GM18517 (cell line): Measurements from ENCODE around the gene AMMECR1L.

Experiments
- ATAC-seq: cut with Tn5 transposase; IDR thresholded peaks from one replicate; pipeline ENCODE4 v1.9.1; 2021; ENCODE audit warnings: mild to moderate bottlenecking, moderate library complexity; ENCODE audit not compliant: unreplicated experiment

The AMMECR1L gene

DNA sequence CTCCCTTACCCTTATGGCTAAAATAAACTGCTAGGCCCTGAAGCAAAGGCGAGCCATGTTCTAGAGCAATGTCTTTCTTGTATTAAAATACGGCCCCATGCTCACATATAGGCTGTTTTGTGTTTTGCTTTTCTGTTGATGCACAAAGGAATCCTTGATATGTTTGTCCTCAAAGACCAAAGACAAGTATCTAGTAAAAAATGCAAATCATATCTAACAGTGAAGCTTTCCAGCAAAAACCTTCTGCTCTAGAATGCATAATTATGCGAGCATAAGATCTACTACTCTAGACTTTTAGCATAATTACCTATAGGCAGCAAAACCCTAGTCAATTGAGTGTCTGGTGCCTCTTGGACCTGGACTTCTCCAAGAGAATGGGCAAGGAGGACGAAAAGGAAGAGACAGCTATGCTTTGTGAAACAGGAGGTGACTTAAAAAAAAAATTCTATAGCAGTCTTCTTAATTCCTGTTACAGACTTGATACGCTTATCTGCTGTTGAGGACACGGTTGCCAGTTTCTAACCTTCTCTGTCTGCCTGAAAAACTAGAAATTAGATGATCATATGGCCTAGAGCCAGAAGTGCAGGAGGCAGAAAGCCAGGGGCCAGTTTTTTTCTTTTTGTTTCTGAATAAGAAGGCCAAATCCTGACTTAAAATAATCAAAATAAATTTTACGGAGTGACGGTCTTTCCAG, 1.5 kb upstream of the AMMECR1L start:
- no peak for ATAC-seq

GRCh38 chr2:127886593-127886935, 808 bp upstream of the AMMECR1L start:
- peak; percentile 36 for ATAC-seq

GRCh38 chr2:127884861-127885740, 655 bp downstream of the AMMECR1L start:
- peak; percentile 5 for ATAC-seq

- no peak for ATAC-seq
Observed at GRCh38 chr2:127884436-127884835, 1.3 kb downstream of the AMMECR1L start.

- no peak for ATAC-seq
Observed at GRCh38 chr2:127879899-127880298, 5.9 kb downstream of the AMMECR1L start.

DNA sequence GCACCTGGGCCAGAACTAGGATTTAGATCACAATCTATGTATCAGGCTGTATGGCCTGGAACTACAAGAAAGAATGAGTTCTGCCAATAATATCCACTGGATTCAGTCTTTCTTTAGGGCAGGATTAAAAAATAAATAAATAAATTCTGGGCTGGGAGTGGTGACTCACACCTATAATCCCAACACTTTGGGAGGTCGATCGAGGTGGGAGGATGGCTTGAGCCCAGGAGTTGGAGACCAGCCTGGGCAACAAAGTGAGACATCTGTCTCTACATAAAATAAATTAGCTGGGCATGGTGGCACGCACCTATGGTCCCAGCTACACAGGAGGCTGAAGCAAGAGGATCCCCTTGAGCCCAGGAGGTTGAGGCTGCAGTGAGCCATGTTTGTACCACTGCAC, 8.1 kb downstream of the AMMECR1L start:
- ATAC-seq, result no peak

DNA sequence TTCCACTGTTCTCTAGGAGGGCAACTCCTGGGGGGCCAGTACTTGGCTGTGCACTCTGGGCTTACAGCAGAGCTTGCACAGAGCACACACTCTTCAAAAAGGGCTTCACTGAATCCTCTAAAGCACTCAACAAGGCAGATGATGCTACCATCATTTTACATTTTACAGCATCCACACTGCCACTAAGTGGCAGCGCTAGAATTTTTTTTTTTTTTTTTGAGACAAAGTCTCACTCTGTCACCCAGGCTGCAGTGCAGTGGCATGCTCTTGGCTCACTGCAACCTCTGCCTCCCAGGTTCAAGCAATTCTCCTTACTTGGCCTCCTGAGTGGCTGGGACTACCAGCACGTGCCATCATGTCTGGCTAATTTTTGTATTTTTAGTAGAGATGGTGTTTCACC, 8.6 kb downstream of the AMMECR1L start:
- no peak for ATAC-seq

DNA sequence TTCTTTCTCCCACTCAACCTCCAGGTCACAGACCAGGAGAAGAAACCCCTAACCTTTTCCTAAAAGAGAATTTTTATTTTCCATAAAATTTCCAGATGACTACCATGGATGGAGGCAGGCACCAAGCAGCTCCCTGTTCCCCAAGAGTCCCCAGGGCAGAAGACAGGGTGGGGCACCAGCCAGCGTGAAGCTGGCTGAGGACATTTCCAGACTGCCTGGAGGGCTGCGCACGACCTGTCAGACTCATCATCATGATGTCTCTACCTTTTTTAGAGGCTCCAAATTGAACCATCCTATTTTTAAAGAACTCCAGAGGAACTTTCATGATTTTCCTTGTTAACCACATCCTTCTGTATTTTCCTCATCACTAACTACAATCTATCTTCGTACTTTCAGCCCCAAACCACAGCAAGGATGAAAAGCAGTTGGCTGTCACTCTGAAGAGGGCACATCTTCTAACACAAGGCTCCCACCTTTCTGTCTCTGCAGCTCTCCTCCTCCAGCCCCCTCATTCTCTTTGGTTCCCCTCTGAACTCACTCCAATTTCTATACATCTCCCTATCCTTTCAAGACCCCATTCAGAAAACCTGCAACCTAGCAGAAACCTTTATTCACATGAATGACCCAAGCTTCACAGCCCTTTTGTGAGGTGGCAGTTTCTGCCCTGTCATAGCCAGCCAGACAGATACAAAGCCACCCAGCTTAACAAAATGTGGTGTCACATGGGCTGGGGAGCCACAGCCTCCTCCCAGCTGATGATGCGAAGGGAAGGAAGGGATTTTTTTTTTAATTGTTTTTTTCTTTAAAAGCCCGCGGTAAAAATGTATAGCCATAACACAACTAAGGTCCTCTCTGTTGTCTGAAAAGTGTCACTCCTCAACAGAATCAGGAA, 11.1 kb downstream of the AMMECR1L start:
- ATAC-seq, result no peak

- no peak for ATAC-seq
Observed at GRCh38 chr2:127873707-127874303, 12.0 kb downstream of the AMMECR1L start.

GRCh38 chr2:127872354-127872753, 13.4 kb downstream of the AMMECR1L start:
- ATAC-seq, result no peak

GRCh38 chr2:127865926-127866325, 19.8 kb downstream of the AMMECR1L start:
- ATAC-seq, result no peak

GRCh38 chr2:127864877-127865276, 20.9 kb downstream of the AMMECR1L start:
- no peak for ATAC-seq

DNA sequence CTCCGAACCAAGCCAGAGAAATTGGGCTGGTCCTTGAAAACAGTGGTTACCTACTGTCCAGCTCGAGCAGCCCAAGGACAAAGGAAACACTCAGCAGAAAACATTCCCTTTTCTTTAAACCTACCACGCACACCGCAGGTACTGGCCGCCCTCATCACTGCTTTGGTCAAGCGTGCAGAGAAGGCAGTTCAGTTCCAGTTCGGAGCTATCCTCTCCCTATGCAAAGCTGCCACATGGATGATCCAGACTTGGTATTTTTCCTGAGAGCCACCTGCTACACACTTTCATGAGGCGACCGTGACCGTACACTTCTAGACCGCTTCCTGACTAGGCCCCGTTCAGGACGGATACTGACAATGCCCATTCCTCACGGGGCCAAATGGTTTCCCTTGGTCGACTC, 23.5 kb downstream of the AMMECR1L start:
- no peak for ATAC-seq

- ATAC-seq, result no peak
Observed at GRCh38 chr2:127860130-127860529, 25.6 kb downstream of the AMMECR1L start.

DNA sequence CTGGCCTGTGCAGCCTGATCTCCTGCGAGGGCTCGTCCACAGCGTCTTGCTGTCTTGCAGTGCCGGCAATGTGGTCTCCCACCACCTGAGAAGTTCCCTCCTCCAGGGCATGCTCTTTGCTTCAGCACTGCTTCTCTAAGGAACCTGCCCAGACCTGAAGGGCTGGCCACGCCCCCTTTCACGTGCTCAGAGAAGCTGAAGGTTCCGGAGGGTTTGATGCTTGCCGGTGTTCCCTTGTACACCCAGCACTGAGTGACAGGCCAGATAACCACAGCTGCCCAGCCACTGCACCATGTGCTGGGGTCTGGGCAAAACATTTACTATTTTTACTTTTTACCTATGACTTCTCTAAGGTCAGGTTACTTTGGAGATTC, 26.1 kb downstream of the AMMECR1L start:
- no peak for ATAC-seq

DNA sequence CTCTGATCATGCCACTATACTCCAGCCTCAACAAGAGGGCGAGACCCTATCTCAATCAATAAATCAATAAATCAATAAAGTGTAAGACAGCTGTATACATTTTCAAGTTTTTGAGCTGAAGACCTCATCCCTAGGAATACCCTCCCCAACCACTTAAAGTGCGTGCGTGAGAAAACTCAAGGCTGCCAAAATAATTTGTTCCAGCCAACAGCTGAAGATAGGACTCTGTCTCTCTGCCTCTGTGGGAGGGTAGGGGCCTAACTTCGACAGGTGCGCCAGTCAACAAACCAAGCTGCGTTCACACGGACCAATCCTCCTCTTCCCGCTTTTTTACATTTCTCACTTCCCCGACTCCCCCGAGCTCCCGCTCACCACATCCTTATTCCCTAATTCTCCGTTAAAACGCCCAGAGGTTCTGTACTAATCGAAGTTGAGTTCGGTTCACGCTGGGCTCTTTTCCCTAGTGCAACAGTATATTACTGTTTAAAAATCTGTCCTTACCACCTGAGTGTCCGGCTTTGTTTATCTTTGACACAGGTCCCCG, 28.4 kb downstream of the AMMECR1L start:
- ATAC-seq, result peak; percentile 9

DNA sequence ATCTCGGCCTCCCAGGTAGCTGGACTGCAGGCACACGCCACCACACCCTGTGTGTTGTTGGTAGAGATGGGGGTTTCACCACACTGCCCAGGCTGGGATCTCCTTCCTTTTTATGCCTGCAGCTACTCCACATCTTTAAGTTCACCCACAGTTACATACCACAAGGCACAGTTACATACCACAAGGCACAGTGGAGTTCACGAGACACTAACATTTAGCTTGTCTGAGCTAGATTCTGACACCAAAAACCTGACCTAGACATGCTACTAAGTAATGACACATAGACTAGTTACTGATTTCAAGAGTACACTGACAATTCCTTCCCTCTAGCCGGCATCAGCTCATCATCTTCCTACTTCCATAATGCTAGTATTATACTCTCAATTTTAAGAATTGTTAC, 32.1 kb downstream of the AMMECR1L start:
- no peak for ATAC-seq

- ATAC-seq, result no peak
Observed at GRCh38 chr2:127852388-127852787, 33.4 kb downstream of the AMMECR1L start.

GRCh38 chr2:127847931-127848330, 37.8 kb downstream of the AMMECR1L start:
- ATAC-seq, result no peak

- no peak for ATAC-seq
Observed at GRCh38 chr2:127844973-127845372, 40.8 kb downstream of the AMMECR1L start.

DNA sequence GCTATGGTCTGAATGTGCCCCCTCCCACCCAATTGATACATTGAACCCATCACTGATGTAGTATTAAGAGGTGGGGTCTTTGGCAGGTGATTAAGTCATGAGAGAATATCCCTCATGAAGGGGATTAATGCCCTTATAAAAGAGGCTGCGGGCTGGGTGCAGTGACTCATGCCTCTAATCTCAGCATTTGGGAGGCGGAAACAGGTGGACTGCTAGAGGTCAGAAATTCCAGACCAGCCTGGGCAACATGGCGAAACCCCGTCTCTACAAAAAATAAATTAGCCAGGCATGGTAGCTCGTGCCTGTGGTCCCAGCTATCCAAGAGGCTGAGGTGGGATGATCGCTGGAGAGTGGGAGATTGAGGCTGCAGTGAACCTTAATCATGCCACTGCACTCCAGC, 42.1 kb downstream of the AMMECR1L start:
- no peak for ATAC-seq
